Epithelial cell of esophagus (primary cell): ENCODE measurements around the gene MAPRE2.

Source experiments
- DNase-seq: peaks from one replicate; pipeline ENCODE4 v3.0.0; 2010; ENCODE audit warnings: low read depth
- H3K4me3 ChIP-seq: 2 replicates; pipeline ENCODE4 v1.5.1; 2011; ENCODE audit warnings: mild to moderate bottlenecking, low read length, control low read depth
- CTCF ChIP-seq: IDR thresholded peaks from 2 replicates; pipeline ENCODE4 v1.5.1; 2011; ENCODE audit warnings: low read depth, mild to moderate bottlenecking, low read length, control low read depth, inconsistent platforms; ENCODE audit not compliant: insufficient read depth; ENCODE audit errors: missing control alignments

The MAPRE2 gene

GRCh38 chr18:35071819-35072247, 30.6 kb downstream of the MAPRE2 start:
- peak; percentile 20 for DNase-seq

GRCh38 chr18:35072616-35073015, 31.4 kb downstream of the MAPRE2 start:
- DNase-seq, result no peak
- TF ChIP-seq CTCF, result no peak
- H3K4me3 ChIP-seq, result no peak overlapping the region

More at GRCh38 chr18:35071819-35072247, 30.6 kb downstream of the MAPRE2 start:
- TF ChIP-seq CTCF, result no peak
- H3K4me3 ChIP-seq, result no peak overlapping the region

GRCh38 chr18:35073186-35074105, 32.2 kb downstream of the MAPRE2 start:
- TF ChIP-seq CTCF, result no peak
- no peak overlapping the region for H3K4me3 ChIP-seq
- peak; percentile 33 for DNase-seq

- H3K4me3 ChIP-seq, result no peak overlapping the region
- no peak for DNase-seq
- no peak for TF ChIP-seq CTCF
Measured at GRCh38 chr18:35074581-35074980, 33.4 kb downstream of the MAPRE2 start.

GRCh38 chr18:35075132-35075531, 33.9 kb downstream of the MAPRE2 start:
- no peak for DNase-seq
- no peak for TF ChIP-seq CTCF
- H3K4me3 ChIP-seq, result no peak overlapping the region

- peak; percentile 37 for DNase-seq
- no peak for TF ChIP-seq CTCF
- H3K4me3 ChIP-seq, result no peak overlapping the region
Measured at GRCh38 chr18:35076135-35076924, 35.1 kb downstream of the MAPRE2 start.
